ENCODE measurements around the gene TMC7. TPM values are rescaled to one million over a fixed set of nuclear protein-coding genes. Genes with fewer than 3 reads are reported as not detected.

The TMC7 gene
- total RNA-seq, 4 donors from 2014 or later: 0.15 to 0.66 (median 0.37) TPM

DNA sequence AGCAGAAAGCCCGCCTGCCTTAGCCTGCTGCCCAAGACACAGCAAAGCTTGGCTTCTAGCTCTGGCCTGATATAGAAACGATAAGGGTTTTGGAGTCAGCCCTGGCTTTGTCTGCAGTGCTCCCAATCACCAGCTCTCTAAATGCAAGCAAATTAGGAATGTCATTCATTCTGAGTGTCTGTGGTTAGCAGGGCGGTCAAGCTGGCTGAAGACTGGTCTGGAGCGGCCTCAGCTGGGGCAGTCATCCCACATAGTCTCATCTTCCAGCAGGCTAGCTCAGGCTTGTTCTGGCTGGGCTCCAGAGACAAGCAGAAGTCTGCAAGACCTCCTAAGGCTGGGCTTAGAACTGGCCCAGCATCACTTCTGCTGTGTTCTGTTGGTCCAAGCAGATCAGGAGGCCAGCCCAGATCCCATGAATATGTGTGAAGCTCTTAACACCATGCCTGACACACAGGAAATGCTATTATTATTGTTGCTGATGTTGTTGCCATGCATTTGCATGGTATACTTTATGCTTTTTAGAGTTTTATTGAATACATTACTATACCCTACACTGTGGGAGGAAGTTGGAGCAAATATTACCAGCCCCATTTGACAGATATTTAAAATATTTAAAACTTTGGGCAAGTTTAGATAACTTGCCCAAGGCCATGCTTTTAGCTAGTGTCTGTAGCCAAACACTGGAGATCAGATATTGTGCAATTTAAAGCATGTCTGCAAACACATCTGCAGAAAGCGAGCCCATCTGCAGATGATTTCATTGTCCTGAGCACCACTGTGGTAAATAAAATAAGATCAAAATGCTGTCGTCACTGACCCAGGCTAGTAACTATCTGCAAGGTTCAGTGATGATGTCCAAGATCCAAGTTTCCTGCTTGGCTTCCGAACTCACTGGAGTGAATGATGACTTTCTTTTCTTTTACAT is 24.8 kb downstream of the TMC7 start:
- no peak for TF ChIP-seq CTCF (IDR thresholded peaks at IDR 0.05)
- TF ChIP-seq POLR2A (IDR thresholded peaks at IDR 0.05): no peak
- H3K4me1 ChIP-seq: peaks cover 4 to 29% (median 18%) of the 10 kb centered on the region in 3 donors
- no peak overlapping the region for H3K4me3 ChIP-seq
- peaks cover 0 to 8% (median 0%) of the 10 kb centered on the region in 3 donors for H3K9me3 ChIP-seq
- no peak for DNase-seq
- peaks cover 0 to 4% (median 0%) of the 10 kb centered on the region in 3 donors for H3K36me3 ChIP-seq
- 65 to 75% methylated on average over 4 to 5 of the region's 7 CpGs for WGBS, 2 donors
- intact Hi-C loops (cut with DNase I): no loop called here
- H3K27me3 ChIP-seq: no peaks in the 10 kb centered on the region
- H3K27ac ChIP-seq: no peak overlapping the region

DNA sequence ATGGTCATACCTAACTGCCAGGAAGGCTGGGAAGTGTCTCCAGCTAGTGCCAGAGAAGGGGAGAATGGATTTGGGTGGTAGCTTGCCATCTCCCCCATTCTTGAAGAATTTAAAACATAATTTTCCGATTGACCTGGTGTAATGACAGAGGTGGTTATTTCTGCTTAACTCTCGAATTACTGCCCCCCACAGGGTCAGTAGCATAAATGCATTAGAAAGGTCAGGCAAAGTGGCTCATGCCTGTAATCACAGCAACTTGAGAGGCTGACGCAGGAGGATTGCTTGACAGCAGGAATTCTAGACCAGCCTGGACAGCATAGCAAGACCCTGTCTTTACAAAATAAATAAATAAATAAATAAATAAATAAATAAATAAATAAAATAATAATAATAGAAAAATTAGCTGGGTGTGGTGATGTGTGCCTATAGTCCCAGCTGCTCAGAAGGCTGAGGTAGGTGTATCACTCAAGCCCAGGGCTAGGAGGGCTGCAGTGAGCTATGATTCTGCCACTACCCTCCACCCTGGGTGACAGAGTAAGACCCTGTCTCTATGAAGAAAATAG is 27.5 kb downstream of the TMC7 start:
- Histone ChIP-seq H3K9me3 (peaks cover 0 to 8% (median 0%) of the 10 kb centered on the region in 3 donors), H3K4me1 (peaks cover 0 to 15% (median 8%) of the 10 kb centered on the region in 3 donors), H3K36me3 (peaks cover 0 to 4% (median 0%) of the 10 kb centered on the region in 3 donors), H3K4me3 (no peak overlapping the region), H3K27me3 (no peaks in the 10 kb centered on the region), H3K27ac (no peak overlapping the region)
- TF ChIP-seq CTCF (IDR thresholded peaks at IDR 0.05) (no peak), POLR2A (IDR thresholded peaks at IDR 0.05) (no peak)
- WGBS, 2 donors: 83 to 90% methylated on average over 2 to 3 of the region's 3 CpGs
- no peak for DNase-seq
- intact Hi-C loops (cut with DNase I): no loop called here

DNA sequence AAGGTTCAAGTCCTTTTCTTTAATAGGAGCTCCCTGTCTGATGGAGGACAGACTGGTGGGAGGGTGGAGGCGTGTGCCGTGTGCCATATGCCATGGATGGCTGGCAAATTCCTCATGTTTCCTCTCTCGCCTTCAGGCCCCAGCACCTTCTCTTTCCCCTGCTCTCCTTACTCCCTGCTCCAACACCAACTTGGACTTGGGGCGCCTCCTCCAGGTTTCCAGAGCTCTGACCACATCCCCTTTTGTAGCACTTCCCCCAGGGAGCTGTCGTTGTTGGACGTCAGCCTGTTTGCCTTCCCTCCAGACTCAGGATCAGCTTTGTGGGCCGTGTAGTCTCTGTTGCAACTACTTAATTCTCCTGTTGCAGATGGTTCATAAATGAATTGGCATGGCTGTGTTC is 30.7 kb downstream of the TMC7 start:
- no peaks in the 10 kb centered on the region for H3K4me1 ChIP-seq
- H3K4me3 ChIP-seq: no peak overlapping the region
- DNase-seq: no peak
- intact Hi-C loops (cut with DNase I): no loop called here
- 60 to 62% methylated on average over 5 to 7 of the region's 7 CpGs for WGBS, 2 donors
- H3K27me3 ChIP-seq: no peaks in the 10 kb centered on the region
- TF ChIP-seq CTCF (IDR thresholded peaks at IDR 0.05): no peak
- TF ChIP-seq POLR2A (IDR thresholded peaks at IDR 0.05): no peak
- no peak overlapping the region for H3K27ac ChIP-seq
- H3K9me3 ChIP-seq: peaks cover 0 to 8% (median 0%) of the 10 kb centered on the region in 3 donors
- peaks cover 0 to 4% (median 0%) of the 10 kb centered on the region in 3 donors for H3K36me3 ChIP-seq

- Histone ChIP-seq H3K27ac (no peak overlapping the region), H3K4me3 (no peak overlapping the region), H3K9me3 (no peaks in the 10 kb centered on the region), H3K4me1 (no peaks in the 10 kb centered on the region), H3K27me3 (no peaks in the 10 kb centered on the region), H3K36me3 (no peaks in the 10 kb centered on the region)
- TF ChIP-seq CTCF (IDR thresholded peaks at IDR 0.05): no peak
- TF ChIP-seq POLR2A (IDR thresholded peaks at IDR 0.05): no peak
- no peak for DNase-seq
- intact Hi-C loops (cut with DNase I): no loop called here
Observed at GRCh38 chr16:19017179-19017578, 33.4 kb downstream of the TMC7 start.

DNA sequence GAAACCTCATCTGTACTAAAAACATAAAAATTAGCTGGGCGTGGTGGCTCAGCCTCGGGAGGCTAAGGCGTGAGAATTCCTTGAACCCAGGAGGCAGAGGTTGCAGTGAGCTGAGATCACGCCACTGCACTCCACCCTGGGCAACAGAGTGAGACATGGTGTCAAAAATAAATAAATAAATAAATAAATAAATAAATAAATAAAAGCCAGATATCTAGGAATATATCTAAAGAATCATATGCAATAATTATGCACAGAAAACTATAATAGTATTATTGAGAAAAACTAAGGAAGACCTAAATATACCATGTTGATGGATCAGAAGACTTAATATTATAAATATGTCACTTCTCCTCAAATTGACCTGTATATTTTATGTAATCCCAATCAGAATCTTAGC is 37.0 kb downstream of the TMC7 start:
- Histone ChIP-seq H3K4me1 (no peaks in the 10 kb centered on the region), H3K4me3 (no peak overlapping the region), H3K27ac (no peak overlapping the region), H3K27me3 (no peaks in the 10 kb centered on the region), H3K9me3 (no peaks in the 10 kb centered on the region), H3K36me3 (no peaks in the 10 kb centered on the region)
- DNase-seq: no peak
- TF ChIP-seq CTCF (IDR thresholded peaks at IDR 0.05) (no peak), POLR2A (IDR thresholded peaks at IDR 0.05) (no peak)
- intact Hi-C loops (cut with DNase I): no loop called here
- WGBS, 2 donors: 73 to 98% methylated on average over 4 of the region's 4 CpGs

Measured in esophagus squamous epithelium (tissue), 5 donors.